Activated CD8-positive, alpha-beta T cell treated with anti-CD3 and anti-CD28 coated beads for 36 hours (primary cell): ENCODE results near the gene THBS1. TPM values are rescaled to one million over a fixed set of nuclear protein-coding genes. Genes with fewer than 3 reads are reported as not detected.

Experiments
- ATAC-seq: fragments of 200-7000 bp; cut with Tn5 transposase; one replicate; pipeline ENCODE4 v1.10.0; 2021; ENCODE audit warnings: mild to moderate bottlenecking, moderate library complexity
- CTCF ChIA-PET: fragments of 350-600 bp; sonication (Branson Sonifier 250); formaldehyde crosslinking; loops from one replicate; lab custom pipeline; 2021; ENCODE audit warnings: antibody characterized with exemption; lab: Charles Lee
- POLR2A ChIA-PET: fragments of 350-600 bp; sonication (Branson Sonifier 250); formaldehyde crosslinking; loops from one replicate; lab custom pipeline; 2021; ENCODE audit warnings: antibody characterized with exemption; lab: Charles Lee
- DNase-seq: peaks from one replicate; pipeline ENCODE4 v3.0.0-alpha.2; 2020
- H3K27ac Mint-ChIP-seq: one replicate; pipeline ENCODE4 v1.8.0; 2021; ENCODE audit warnings: mild to moderate bottlenecking, mixed read lengths
- H3K27me3 Mint-ChIP-seq: one replicate; pipeline ENCODE4 v1.8.0; 2021; ENCODE audit warnings: mixed read lengths
- H3K36me3 Mint-ChIP-seq: one replicate; pipeline ENCODE4 v1.8.0; 2021; ENCODE audit warnings: low read depth, mixed read lengths
- H3K4me1 Mint-ChIP-seq: one replicate; pipeline ENCODE4 v1.8.0; 2021; ENCODE audit warnings: low read depth, mixed read lengths
- H3K4me3 Mint-ChIP-seq: one replicate; pipeline ENCODE4 v1.8.0; 2021; ENCODE audit warnings: mild to moderate bottlenecking, moderate library complexity, mixed read lengths
- H3K9me3 Mint-ChIP-seq: one replicate; pipeline ENCODE4 v1.8.0; 2021; ENCODE audit warnings: mixed read lengths
- CTCF ChIP-seq: fragments of 200-600 bp; IDR thresholded peaks from one replicate; pipeline ENCODE4 v1.8.0; 2022; ENCODE audit warnings: antibody characterized with exemption, mild to moderate bottlenecking
- intact Hi-C: fragments of 100-400 bp; cut with micrococcal nuclease; formaldehyde crosslinking; loops from one replicate; pipeline ENCODE4 v1.10.0; 2022
- total RNA-seq, 2 experiments: library from RNA; stranded (reverse); gene quantifications; one replicate each; pipeline ENCODE4 v1.2.3, GENCODE V29; 2021

THBS1 gene
- total RNA-seq, 2 experiments from 2014 or later, result 0.54 to 1.1 TPM

- Mint-ChIP-seq H3K27me3 (no peaks in the 10 kb centered on the region), H3K36me3 (peaks cover 4% of the 10 kb centered on the region), H3K4me3 (no peak overlapping the region), H3K9me3 (no peaks in the 10 kb centered on the region), H3K27ac (peak overlapping the region; percentile 96), H3K4me1 (peaks cover 82% of the 10 kb centered on the region)
- intact Hi-C loops, result no loop called here
- TF ChIP-seq CTCF, result no peak
- no peak for ATAC-seq
- DNase-seq, result no peak
- ChIA-PET CTCF (interaction anchor here (1.0 to 4.6 kb wide), 4 partner anchors 18 to 1014 kb away, joined by 3 to 20 read pairs (median 4); no protein-coding TSS in a partner anchor), POLR2A (no interaction called here)
Observed at GRCh38 chr15:39625856-39626255, 45.0 kb downstream of the THBS1 start.

GRCh38 chr15:39627451-39628143 is 46.7 kb downstream of the THBS1 start:
- no peaks in the 10 kb centered on the region for H3K9me3 Mint-ChIP-seq
- ChIA-PET POLR2A (no interaction called here), CTCF (interaction anchor here (0.6 kb wide), 1 partner anchor 17 kb away, joined by 3 read pairs; no protein-coding TSS in a partner anchor)
- no peak for ATAC-seq
- no peak for TF ChIP-seq CTCF
- no peaks in the 10 kb centered on the region for H3K27me3 Mint-ChIP-seq
- H3K36me3 Mint-ChIP-seq, result peaks cover 4% of the 10 kb centered on the region
- H3K27ac Mint-ChIP-seq, result peak overlapping the region; percentile 11
- H3K4me3 Mint-ChIP-seq, result no peak overlapping the region
- intact Hi-C loops, result no loop called here
- H3K4me1 Mint-ChIP-seq, result peaks cover 84% of the 10 kb centered on the region
- no peak for DNase-seq

GRCh38 chr15:39628144-39628508 is 47.2 kb downstream of the THBS1 start:
- Mint-ChIP-seq H3K4me1 (peaks cover 79% of the 10 kb centered on the region), H3K9me3 (no peaks in the 10 kb centered on the region), H3K27me3 (no peaks in the 10 kb centered on the region), H3K36me3 (peaks cover 4% of the 10 kb centered on the region), H3K4me3 (no peak overlapping the region), H3K27ac (peak overlapping the region; percentile 11)
- no peak for TF ChIP-seq CTCF
- POLR2A ChIA-PET, result no interaction called here
- CTCF ChIA-PET, result no interaction called here
- ATAC-seq (no peak), DNase-seq (no peak)
- intact Hi-C loops, result no loop called here

GRCh38 chr15:39628546-39629257 is 47.8 kb downstream of the THBS1 start:
- no peaks in the 10 kb centered on the region for H3K9me3 Mint-ChIP-seq
- H3K36me3 Mint-ChIP-seq, result peaks cover 4% of the 10 kb centered on the region
- POLR2A ChIA-PET, result interaction anchor here (1.2 to 1.3 kb wide), 2 partner anchors 13 to 146 kb away, joined by 3 to 5 read pairs; no protein-coding TSS in a partner anchor
- no peak overlapping the region for H3K4me3 Mint-ChIP-seq
- no peak for DNase-seq
- H3K4me1 Mint-ChIP-seq, result peaks cover 73% of the 10 kb centered on the region
- H3K27me3 Mint-ChIP-seq, result no peaks in the 10 kb centered on the region
- peak overlapping the region; percentile 88 for H3K27ac Mint-ChIP-seq
- CTCF ChIA-PET, result no interaction called here
- intact Hi-C loops, result no loop called here
- TF ChIP-seq CTCF, result no peak
- ATAC-seq, result no peak

- DNase-seq, result peak; percentile 86
- ChIA-PET POLR2A (interaction anchor here (0.9 to 1.3 kb wide), 3 partner anchors 12 to 145 kb away, joined by 3 to 5 read pairs (median 3); no protein-coding TSS in a partner anchor), CTCF (interaction anchor here (0.6 to 1.3 kb wide), 3 partner anchors 13 to 76 kb away, joined by 3 to 4 read pairs (median 3); no protein-coding TSS in a partner anchor)
- Mint-ChIP-seq H3K36me3 (peaks cover 4% of the 10 kb centered on the region), H3K9me3 (no peaks in the 10 kb centered on the region), H3K4me3 (no peak overlapping the region), H3K27me3 (no peaks in the 10 kb centered on the region), H3K4me1 (peaks cover 66% of the 10 kb centered on the region), H3K27ac (peak overlapping the region; percentile 88)
- intact Hi-C loops, result no loop called here
- no peak for TF ChIP-seq CTCF
- peak; percentile 65 for ATAC-seq
Observed at GRCh38 chr15:39629371-39629770, 48.5 kb downstream of the THBS1 start.
